NB4 (cell line): ENCODE data around the gene ARID1B.

ENCODE experiments used
- DNase-seq: peaks from one replicate; pipeline ENCODE4 v3.0.0; 2010; ENCODE audit warnings: low read depth
- H3K4me3 ChIP-seq: one replicate; pipeline ENCODE4 v1.5.1; 2011; ENCODE audit warnings: mild to moderate bottlenecking, low read depth, low read length, moderate library complexity
- CTCF ChIP-seq: IDR thresholded peaks from one replicate; pipeline ENCODE4 v1.5.1; 2012; ENCODE audit warnings: low read depth, low read length
- MYC ChIP-seq: IDR thresholded peaks from 2 replicates; pipeline ENCODE4 v1.6.1; 2011; ENCODE audit warnings: low read depth, low read length
- POLR2A ChIP-seq: IDR thresholded peaks from 2 replicates; pipeline ENCODE4 v1.6.1; 2011; ENCODE audit warnings: mild to moderate bottlenecking; ENCODE audit not compliant: insufficient read length; ENCODE audit errors: extremely low read depth
- TF ChIP-seq, protein P1 (sequence below): IDR thresholded peaks from 2 replicates; pipeline ENCODE4 v1.6.1; 2011; ENCODE audit warnings: low read depth, low read length

Gene ARID1B

GRCh38 chr6:157059781-157060180, 282.6 kb downstream of the ARID1B start:
- TF ChIP-seq CTCF (no peak), MYC (no peak), POLR2A (no peak)
- TF ChIP-seq, protein P1, sequence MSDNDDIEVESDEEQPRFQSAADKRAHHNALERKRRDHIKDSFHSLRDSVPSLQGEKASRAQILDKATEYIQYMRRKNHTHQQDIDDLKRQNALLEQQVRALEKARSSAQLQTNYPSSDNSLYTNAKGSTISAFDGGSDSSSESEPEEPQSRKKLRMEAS = no peak
- DNase-seq = no peak
- H3K4me3 ChIP-seq = no peak overlapping the region

- H3K4me3 ChIP-seq = no peak overlapping the region
- DNase-seq = no peak
- TF ChIP-seq POLR2A (no peak), MYC (no peak), CTCF (no peak)
- TF ChIP-seq, protein P1 = no peak
Measured at GRCh38 chr6:157060440-157060952, 283.3 kb downstream of the ARID1B start.

GRCh38 chr6:157061770-157062594, 284.8 kb downstream of the ARID1B start:
- TF ChIP-seq CTCF = no peak
- TF ChIP-seq POLR2A = no peak
- TF ChIP-seq, protein P1 = no peak
- no peak for TF ChIP-seq MYC

GRCh38 chr6:157063176-157063905, 286.2 kb downstream of the ARID1B start:
- no peak for TF ChIP-seq POLR2A
- no peak for TF ChIP-seq MYC
- TF ChIP-seq, protein P1 = no peak
- TF ChIP-seq CTCF = no peak
- H3K4me3 ChIP-seq = no peak overlapping the region
- no peak for DNase-seq

More at GRCh38 chr6:157061770-157062594, 284.8 kb downstream of the ARID1B start:
- H3K4me3 ChIP-seq = no peak overlapping the region
- DNase-seq = no peak

DNA sequence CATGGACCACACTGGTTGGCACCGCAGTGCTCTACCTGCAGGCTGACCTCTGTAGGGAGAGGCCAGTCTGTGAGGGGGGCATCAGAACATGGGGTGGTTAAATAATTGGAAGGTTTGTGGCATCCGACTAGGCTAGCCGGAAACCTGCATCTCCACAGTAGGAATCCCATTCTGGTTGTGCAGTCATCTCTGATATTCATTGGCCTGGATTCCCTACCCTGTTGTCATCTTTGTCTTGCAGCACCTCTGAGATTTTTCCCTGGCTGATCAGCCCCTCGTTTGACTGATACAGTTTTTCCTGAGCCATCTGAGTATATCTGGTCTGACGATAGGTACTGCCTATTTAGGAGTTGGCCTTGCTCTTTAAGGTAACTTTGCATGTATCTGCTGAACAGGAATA, 286.7 kb downstream of the ARID1B start:
- no peak overlapping the region for H3K4me3 ChIP-seq
- no peak for DNase-seq
- TF ChIP-seq POLR2A = no peak
- TF ChIP-seq MYC = no peak
- TF ChIP-seq, protein P1 = no peak
- no peak for TF ChIP-seq CTCF
